Esophagus squamous epithelium (tissue), 5 donors: ENCODE results near the gene SEC14L1. TPM values are rescaled to one million over a fixed set of nuclear protein-coding genes. Genes with fewer than 3 reads are reported as not detected.

ENCODE experiments used
- DNase-seq: peaks from one replicate; lab custom pipeline; 2025; lab: John Stamatoyannopoulos, UW
- H3K27ac ChIP-seq, 4 donors: fragments of 200-600 bp; sonication (generic); one replicate each; pipeline ENCODE4 v1.5.1; 2016 to 2019; ENCODE audit warnings: mild to moderate bottlenecking in 1 of 4
- H3K27me3 ChIP-seq, 4 donors: fragments of 200-600 bp; sonication (generic); 1 replicate in 3 of 4; 2 replicates in 1 of 4; pipeline versions ENCODE4 v1.5.1 to v1.6.0; 2017 to 2021; ENCODE audit warnings: antibody characterized with exemption in 1 of 4
- H3K36me3 ChIP-seq, 3 donors: fragments of 200-600 bp; sonication (generic); one replicate each; pipeline ENCODE4 v1.5.1; 2016 to 2019
- H3K4me1 ChIP-seq, 3 donors: fragments of 200-600 bp; sonication (generic); one replicate each; pipeline ENCODE4 v1.5.1; 2017 to 2019
- H3K4me3 ChIP-seq, 4 donors: fragments of 200-600 bp; sonication (generic); 1 replicate in 3 of 4; 2 replicates in 1 of 4; pipeline ENCODE4 v1.5.1; 2016 to 2019; ENCODE audit warnings: mild to moderate bottlenecking in 2 of 4, moderate library complexity in 1 of 4
- H3K9me3 ChIP-seq, 3 donors: fragments of 200-600 bp; sonication (generic); one replicate each; pipeline ENCODE4 v1.5.1; 2016 to 2019
- CTCF ChIP-seq, 6 experiments: fragments of 450-650 bp in 4 of 6; fragments of 200-600 bp in 2 of 6; sonication (generic) in 2 of 6; IDR thresholded peaks; one replicate each; pipeline ENCODE4 v1.5.1; 2016 to 2019; ENCODE audit warnings: antibody characterized with exemption in 6 of 6, mild to moderate bottlenecking in 4 of 6, moderate library complexity in 4 of 6
- POLR2A ChIP-seq, 4 donors: fragments of 450-650 bp; IDR thresholded peaks; one replicate each; pipeline ENCODE4 v1.6.1; 2017; ENCODE audit warnings: antibody characterized with exemption in 4 of 4, mild to moderate bottlenecking in 4 of 4, moderate library complexity in 3 of 4
- WGBS, 2 donors: methylation state at CpG; one replicate each; pipeline ENCODE4 v1.1.5; 2018; 5-methylcytosine and 5-hydroxymethylcytosine counted together
- intact Hi-C: fragments of 100-400 bp; cut with DNase I; formaldehyde crosslinking; loops from one replicate; pipeline ENCODE4 v1.15.0; 2022
- total RNA-seq, 4 donors: library from RNA; depleted of rRNA; stranded (reverse); fragments of >200 nt; gene quantifications; one replicate each; pipeline ENCODE4 v1.1.0, GENCODE V29; 2016
- donor health status: DM: yes; HTN: yes; CAD: no.

The SEC14L1 gene
- total RNA-seq, 4 donors from 2014 or later: 27.3 to 39.2 (median 32.8) TPM

GRCh38 chr17:77223642-77224420 is 83.1 kb downstream of the SEC14L1 start:
- no peak for TF ChIP-seq POLR2A (IDR thresholded peaks at IDR 0.05)
- TF ChIP-seq CTCF (IDR thresholded peaks at IDR 0.05): no peak
- H3K27ac ChIP-seq: peak overlapping the region in 3 of 4 donors; percentile 57 to 67 (median 63)
- WGBS, 2 donors: 72 to 80% methylated on average over 17 to 26 of the region's 26 CpGs
- H3K36me3 ChIP-seq: peaks cover 0 to 4% (median 3%) of the 10 kb centered on the region in 3 donors
- no peak overlapping the region for H3K4me3 ChIP-seq
- no peaks in the 10 kb centered on the region for H3K9me3 ChIP-seq
- no peaks in the 10 kb centered on the region for H3K27me3 ChIP-seq
- intact Hi-C loops: no loop called here
- peaks cover 0 to 4% (median 0%) of the 10 kb centered on the region in 3 donors for H3K4me1 ChIP-seq
- no peak for DNase-seq

GRCh38 chr17:77225265-77225664 is 84.5 kb downstream of the SEC14L1 start:
- H3K9me3 ChIP-seq: no peaks in the 10 kb centered on the region
- intact Hi-C loops: no loop called here
- no peaks in the 10 kb centered on the region for H3K36me3 ChIP-seq
- no peaks in the 10 kb centered on the region for H3K27me3 ChIP-seq
- H3K4me1 ChIP-seq: peaks cover 0 to 4% (median 0%) of the 10 kb centered on the region in 3 donors
- H3K27ac ChIP-seq: no peak overlapping the region
- no peak for TF ChIP-seq CTCF (IDR thresholded peaks at IDR 0.05)
- TF ChIP-seq POLR2A (IDR thresholded peaks at IDR 0.05): no peak
- no peak overlapping the region for H3K4me3 ChIP-seq
- no peak for DNase-seq
- 53 to 71% methylated on average over 1 of the region's 1 CpG for WGBS, 2 donors

GRCh38 chr17:77227461-77228240 is 86.9 kb downstream of the SEC14L1 start:
- Histone ChIP-seq H3K27me3 (no peaks in the 10 kb centered on the region), H3K36me3 (no peaks in the 10 kb centered on the region), H3K4me3 (peak overlapping the region in 2 of 4 donors; percentile 25 to 27), H3K4me1 (peaks cover 0 to 4% (median 0%) of the 10 kb centered on the region in 3 donors), H3K9me3 (no peaks in the 10 kb centered on the region), H3K27ac (peak overlapping the region in 3 of 4 donors; percentile 30 to 68 (median 63))
- intact Hi-C loops: no loop called here
- TF ChIP-seq CTCF (IDR thresholded peaks at IDR 0.05) (no peak), POLR2A (IDR thresholded peaks at IDR 0.05) (no peak)
- 59% methylated on average over 5 of the region's 23 CpGs; no CpG with 5 or more reads in 1 of the 2 donors for WGBS, 2 donors
- DNase-seq: no peak

DNA sequence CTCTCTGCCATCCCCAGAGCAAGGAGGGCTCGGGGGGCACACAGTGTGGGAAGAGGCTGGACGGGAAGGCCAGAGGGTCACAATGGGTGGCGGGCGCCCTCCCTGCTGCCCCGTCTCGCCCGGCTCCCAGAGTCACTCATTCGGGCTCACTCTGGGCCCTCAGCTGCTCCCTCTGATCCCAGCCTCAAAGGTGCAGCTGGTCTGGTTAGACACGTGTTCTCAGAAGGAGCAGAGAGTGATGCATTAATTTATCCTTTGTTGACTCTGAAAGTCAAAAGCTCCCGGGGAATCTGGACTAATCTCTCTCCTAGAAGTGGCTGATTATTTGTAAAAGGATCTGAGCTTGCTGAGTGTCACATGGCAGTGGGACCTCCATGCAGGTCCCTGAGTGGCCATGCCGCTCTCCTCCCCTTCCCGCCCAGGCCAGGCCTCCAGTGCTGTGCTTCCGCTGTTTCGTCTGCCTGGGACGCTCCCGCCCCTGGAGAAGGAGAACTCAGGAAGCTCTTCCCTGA is 87.5 kb downstream of the SEC14L1 start:
- H3K9me3 ChIP-seq: no peaks in the 10 kb centered on the region
- H3K27me3 ChIP-seq: no peaks in the 10 kb centered on the region
- WGBS, 2 donors: 85 to 86% methylated on average over 14 of the region's 16 CpGs
- intact Hi-C loops: no loop called here
- no peaks in the 10 kb centered on the region for H3K36me3 ChIP-seq
- DNase-seq: no peak
- peaks cover 0 to 4% (median 0%) of the 10 kb centered on the region in 3 donors for H3K4me1 ChIP-seq
- H3K27ac ChIP-seq: peak overlapping the region in 3 of 4 donors; percentile 25 to 68 (median 63)
- TF ChIP-seq POLR2A (IDR thresholded peaks at IDR 0.05) (no peak), CTCF (IDR thresholded peaks at IDR 0.05) (no peak)
- no peak overlapping the region for H3K4me3 ChIP-seq
